Measurements from ENCODE around the gene LDB2.

The LDB2 gene

DNA sequence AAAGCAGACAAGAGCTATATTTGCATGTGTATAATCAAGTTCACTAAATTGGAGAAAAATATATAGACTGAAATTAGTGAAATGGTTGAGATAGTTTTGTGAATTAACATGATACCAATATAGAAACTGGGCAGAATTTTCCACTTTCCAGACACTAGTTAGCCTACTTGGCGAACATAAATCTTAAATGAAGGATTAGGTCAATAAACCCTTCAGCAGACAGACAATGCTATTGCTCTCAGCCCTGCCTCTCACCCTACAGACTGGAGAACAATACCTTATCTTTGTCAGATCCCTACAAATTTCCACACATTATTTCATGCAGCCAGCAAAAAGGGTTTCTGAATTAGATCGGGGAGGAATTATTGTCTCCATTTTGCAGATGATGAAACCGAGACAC is 435.8 kb downstream of the LDB2 start:
- no peak for DNase-seq

DNA sequence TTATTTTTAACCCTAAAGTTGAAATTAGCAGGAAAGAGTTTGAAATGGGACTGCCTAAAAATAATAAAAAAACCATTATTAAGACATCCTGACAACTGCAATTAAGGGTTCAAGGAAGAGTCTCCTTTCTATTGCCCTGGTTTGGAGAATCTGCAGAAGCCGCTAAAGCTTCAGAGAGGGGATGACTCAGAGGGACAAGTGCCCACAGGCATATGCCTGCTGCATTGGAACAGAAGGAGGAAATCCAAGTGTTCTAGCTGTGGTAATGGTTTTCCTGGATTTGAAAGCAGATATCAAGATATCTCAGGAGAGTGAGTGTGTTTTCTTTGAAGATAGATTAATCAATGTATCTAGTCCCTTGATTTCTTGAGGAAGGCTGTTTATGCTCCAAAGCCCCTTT is 437.1 kb downstream of the LDB2 start:
- no peak for DNase-seq

- no peak for DNase-seq
Observed at GRCh38 chr4:16457944-16458343, 440.5 kb downstream of the LDB2 start.
